H1 (cell line): ENCODE results near the gene MCM9. TPM values are rescaled to one million over a fixed set of nuclear protein-coding genes. Genes with fewer than 3 reads are reported as not detected.

Source experiments
- CTCF ChIA-PET: fragments of 300-600 bp; sonication (Branson Sonifier 250); formaldehyde crosslinking; loops from one replicate; lab custom pipeline; 2021; ENCODE audit not compliant: partially characterized antibody; lab: Charles Lee
- POLR2A ChIA-PET: fragments of 300-600 bp; sonication (Branson Sonifier 250); formaldehyde crosslinking; loops from one replicate; lab custom pipeline; 2021; ENCODE audit warnings: inconsistent platforms; ENCODE audit not compliant: partially characterized antibody; lab: Charles Lee
- DNase-seq, 2 experiments: peaks; one replicate each; pipeline versions ENCODE4 v3.0.0 to v3.0.0-alpha.2; 2010 to 2022; ENCODE audit warnings: low spot score in 2 of 2, low read depth in 1 of 2, mixed read lengths in 1 of 2
- FAIRE-seq: peaks from 2 replicates; lab custom pipeline; 2011; peaks lifted over from hg19 to GRCh38; lab: Jason Lieb, UNC
- H2AFZ ChIP-seq: 2 replicates; pipeline ENCODE4 v1.8.1; 2012; ENCODE audit warnings: low read length, inconsistent platforms
- H2AK5ac ChIP-seq: 2 replicates; pipeline ENCODE4 v1.6.1; 2013; ENCODE audit warnings: low read depth, low read length
- H2BK120ac ChIP-seq: replicated peaks from 2 replicates; pipeline ENCODE3; 2013; ENCODE audit warnings: low read depth, low read length, inconsistent platforms
- H2BK12ac ChIP-seq: 2 replicates; pipeline ENCODE4 v1.6.1; 2013; ENCODE audit warnings: low read depth, low read length
- H2BK15ac ChIP-seq: 2 replicates; pipeline ENCODE4 v1.6.1; 2013; ENCODE audit warnings: low read length
- H2BK20ac ChIP-seq: 2 replicates; pipeline ENCODE4 v1.6.1; 2013; ENCODE audit warnings: low read length
- H2BK5ac ChIP-seq: 2 replicates; pipeline ENCODE4 v1.6.1; 2013; ENCODE audit warnings: low read depth, low read length
- H3K14ac ChIP-seq: 2 replicates; pipeline ENCODE4 v1.6.1; 2013; ENCODE audit warnings: inconsistent platforms; ENCODE audit not compliant: insufficient read length
- H3K18ac ChIP-seq: 2 replicates; pipeline ENCODE4 v1.6.1; 2013; ENCODE audit warnings: low read length; ENCODE audit errors: extremely low read depth
- H3K23ac ChIP-seq: 2 replicates; pipeline ENCODE4 v1.6.1; 2013; ENCODE audit warnings: inconsistent platforms; ENCODE audit not compliant: insufficient read length
- H3K23me2 ChIP-seq: 2 replicates; pipeline ENCODE4 v1.6.1; 2013; ENCODE audit warnings: low read depth, low read length
- H3K27ac ChIP-seq: 2 replicates; pipeline ENCODE4 v1.6.1; 2011; ENCODE audit warnings: low read depth, low read length, inconsistent platforms
- H3K27me3 ChIP-seq, 4 experiments: replicated peaks in 1 of 4; 1 replicate in 1 of 4; 2 replicates in 3 of 4; pipeline versions ENCODE4 v1.6.1 to v1.8.1; 2011 to 2013; ENCODE audit warnings: low read length in 3 of 4, mild to moderate bottlenecking in 3 of 4, inconsistent platforms in 2 of 4, mixed read lengths in 2 of 4, moderate library complexity in 1 of 4; ENCODE audit not compliant: control insufficient read depth in 3 of 4, insufficient read depth in 3 of 4; ENCODE audit errors: extremely low read depth in 1 of 4
- H3K36me3 ChIP-seq, 4 experiments: 2 replicates each; pipeline versions ENCODE4 v1.6.1 to v1.8.1; 2011 to 2013; ENCODE audit warnings: mild to moderate bottlenecking in 4 of 4, low read length in 3 of 4, moderate library complexity in 2 of 4, control low read depth in 1 of 4, inconsistent platforms in 1 of 4; ENCODE audit not compliant: insufficient read depth in 4 of 4, control insufficient read depth in 2 of 4
- H3K4ac ChIP-seq: replicated peaks from 2 replicates; pipeline ENCODE3; 2013; ENCODE audit warnings: low read length, low read depth, mixed read lengths, inconsistent platforms; ENCODE audit not compliant: insufficient read length
- H3K4me1 ChIP-seq, 4 experiments: replicated peaks in 1 of 4; 1 replicate in 1 of 4; 2 replicates in 3 of 4; pipeline versions ENCODE4 v1.6.1 to v1.8.1; 2011 to 2013; ENCODE audit warnings: low read length in 3 of 4, inconsistent platforms in 2 of 4, mixed read lengths in 1 of 4; ENCODE audit not compliant: insufficient read depth in 4 of 4, control insufficient read depth in 3 of 4
- H3K4me2 ChIP-seq, 2 experiments: 2 replicates each; pipeline versions ENCODE4 v1.6.1 to v1.8.1; 2011 to 2013; ENCODE audit warnings: low read depth in 2 of 2, low read length in 2 of 2, control low read depth in 1 of 2, inconsistent platforms in 1 of 2, mild to moderate bottlenecking in 1 of 2; ENCODE audit not compliant: insufficient read depth in 1 of 2
- H3K4me3 ChIP-seq, 4 experiments: fragments of 200-600, 300-600 bp in 1 of 4; sonication (generic), shearing (Covaris generic), sonication (Bioruptor Twin) in 1 of 4; 2 replicates each; pipeline versions ENCODE4 v1.5.1 to v1.8.1; 2011 to 2016; ENCODE audit warnings: low read length in 4 of 4, low read depth in 3 of 4, control low read depth in 2 of 4, inconsistent platforms in 2 of 4, mild to moderate bottlenecking in 2 of 4, mixed read lengths in 1 of 4, moderate library complexity in 1 of 4; ENCODE audit not compliant: insufficient read depth in 2 of 4; ENCODE audit errors: extremely low read depth in 1 of 4
- H3K56ac ChIP-seq: replicated peaks from 2 replicates; pipeline ENCODE3; 2013; ENCODE audit warnings: low read depth, mild to moderate bottlenecking, mixed read lengths, low read length, inconsistent platforms; ENCODE audit not compliant: insufficient read length
- H3K79me1 ChIP-seq: 2 replicates; pipeline ENCODE4 v1.6.1; 2013; ENCODE audit warnings: low read depth, low read length, control low read depth
- H3K79me2 ChIP-seq, 2 experiments: 2 replicates each; pipeline versions ENCODE4 v1.6.1 to v1.8.1; 2012 to 2013; ENCODE audit warnings: low read length in 2 of 2, mild to moderate bottlenecking in 2 of 2, inconsistent platforms in 1 of 2; ENCODE audit not compliant: insufficient read depth in 2 of 2, control insufficient read depth in 1 of 2
- H3K9ac ChIP-seq, 4 experiments: replicated peaks in 1 of 4; 1 replicate in 1 of 4; 2 replicates in 3 of 4; pipeline versions ENCODE4 v1.6.1 to v1.8.1; 2011 to 2013; ENCODE audit warnings: low read depth in 3 of 4, low read length in 3 of 4, control low read depth in 2 of 4, mild to moderate bottlenecking in 2 of 4, moderate library complexity in 2 of 4, inconsistent platforms in 1 of 4; ENCODE audit errors: extremely low read depth in 1 of 4
- H3K9me3 ChIP-seq, 2 experiments: 2 replicates each; pipeline versions ENCODE4 v1.6.1 to v1.8.1; 2012 to 2013; ENCODE audit warnings: mild to moderate bottlenecking in 2 of 2, moderate library complexity in 2 of 2, control low read depth in 1 of 2, inconsistent platforms in 1 of 2, low read depth in 1 of 2, low read length in 1 of 2, mixed read lengths in 1 of 2; ENCODE audit not compliant: insufficient read depth in 2 of 2
- H4K20me1 ChIP-seq, 2 experiments: replicated peaks in 1 of 2; 2 replicates each; pipeline versions ENCODE3 to v1.8.1; 2011 to 2013; ENCODE audit warnings: inconsistent platforms in 2 of 2, low read length in 2 of 2, mild to moderate bottlenecking in 1 of 2; ENCODE audit not compliant: insufficient read depth in 2 of 2, control insufficient read depth in 1 of 2
- H4K5ac ChIP-seq: 2 replicates; pipeline ENCODE4 v1.6.1; 2013; ENCODE audit warnings: low read length, low read depth, mixed read lengths, inconsistent platforms; ENCODE audit not compliant: insufficient read length
- H4K8ac ChIP-seq: 2 replicates; pipeline ENCODE4 v1.8.0; 2013; ENCODE audit warnings: mild to moderate bottlenecking, moderate library complexity, low read length, inconsistent platforms; ENCODE audit not compliant: insufficient read depth; ENCODE audit errors: extremely low read depth
- H4K91ac ChIP-seq: replicated peaks from 2 replicates; pipeline ENCODE3; 2013; ENCODE audit warnings: low read length, mixed read lengths, inconsistent platforms; ENCODE audit not compliant: insufficient read length
- RFX5 ChIP-seq: IDR thresholded peaks from 2 replicates; pipeline ENCODE4 v1.6.1; 2011; ENCODE audit warnings: low read depth, low read length, improper control_type of control experiment, borderline replicate concordance
- TEAD4 ChIP-seq: IDR thresholded peaks from 2 replicates; pipeline ENCODE4 v1.6.1; 2012; ENCODE audit warnings: low read depth, low read length, inconsistent platforms, mixed read lengths
- ZNF274 ChIP-seq: IDR thresholded peaks from 2 replicates; pipeline ENCODE4 v1.7.0; 2012; ENCODE audit warnings: low read length, borderline replicate concordance; ENCODE audit errors: extremely low read depth
- WGBS, 2 experiments: shearing (Covaris generic) in 1 of 2; methylation state at CpG; one replicate each; pipeline versions ENCODE4 v1.1.6 to v1.1.7; 2013 to 2015; ENCODE audit warnings: low lambda C conversion rate in 2 of 2, mixed read lengths in 2 of 2, inconsistent platforms in 1 of 2, low coverage in 1 of 2, missing lambda C conversion rate in 1 of 2; ENCODE audit not compliant: insufficient replicate concordance in 2 of 2, insufficient coverage in 1 of 2, insufficient read length in 1 of 2; ENCODE audit errors: extremely low coverage in 1 of 2, missing lambda C conversion rate in 1 of 2; 5-methylcytosine and 5-hydroxymethylcytosine counted together
- polyA plus RNA-seq, 7 experiments: library from polyadenylated mRNA; depleted of rRNA in 3 of 7; stranded (reverse) in 5 of 7; unstranded in 2 of 7; fragments of >200 nt in 5 of 7; fragments of 200-250 nt in 2 of 7; gene quantifications; 1 replicate in 5 of 7; 2 replicates in 1 of 7; 4 replicates in 1 of 7; pipeline versions ENCODE4 v1.2.1 to v1.2.3, GENCODE V29; 2011 to 2013; ENCODE audit warnings: missing spikeins in 2 of 7, mixed read lengths in 2 of 7
- total RNA-seq: library from RNA; stranded (reverse); fragmentation: NEBNext Ultra II Directional; extraction: Animal tissue kit (Norgen Biotek cat#: 25700); gene quantifications from 2 replicates; pipeline ENCODE4 v1.2.1, GENCODE V29; 2021

The MCM9 gene
- total and polyA plus RNA-seq, 2 of the 8 experiments (the other 6 are each of a cell fraction or from before 2014, with no cell fraction given), result 3.7 to 11.4 TPM

DNA sequence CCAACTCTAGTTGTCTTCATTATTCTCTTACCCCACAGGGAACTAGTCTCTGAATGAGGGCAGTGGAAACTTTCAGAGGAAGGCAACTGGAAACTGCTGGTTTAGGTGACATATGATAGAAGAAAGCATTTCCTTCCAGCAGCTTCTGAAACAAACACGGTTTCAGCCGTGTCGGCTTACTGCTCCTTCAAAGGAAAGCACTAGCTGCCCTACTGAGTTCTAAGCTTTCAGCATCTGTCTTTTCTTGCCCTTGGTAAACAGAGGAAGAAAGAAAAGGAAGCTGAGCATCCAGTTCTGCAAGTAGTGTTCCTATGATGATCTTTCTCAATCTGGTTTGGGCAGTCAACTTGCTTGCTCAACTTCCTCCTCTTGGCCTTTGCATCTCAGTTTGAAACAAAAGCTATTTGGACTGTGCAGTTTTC lies 166.0 kb downstream of the MCM9 start:
- H3K4me2 ChIP-seq, result no peak overlapping the region
- ChIA-PET POLR2A (interaction anchor here (1.1 kb wide), 1 partner anchor 20 kb away, joined by 5 read pairs; no protein-coding TSS in a partner anchor), CTCF (interaction anchor here (0.6 to 1.7 kb wide), 4 partner anchors 9 to 484 kb away, joined by 3 to 8 read pairs (median 5); no protein-coding TSS in a partner anchor)
- H4K5ac ChIP-seq, result no peak overlapping the region
- H2BK20ac ChIP-seq, result no peak overlapping the region; the same call in 1 of the 2 replicates
- H4K8ac ChIP-seq, result no peak overlapping the region
- 0 out of 2 replicates have a peak overlapping the region, but pooled peaks have one; percentile 13 for H2AFZ ChIP-seq
- TF ChIP-seq TEAD4 (no peak), ZNF274 (no peak), RFX5 (no peak)
- H3K4me3 ChIP-seq, result no peak overlapping the region
- no peak overlapping the region for H3K23ac ChIP-seq
- H3K27me3 ChIP-seq, result no peaks in the 10 kb centered on the region
- H3K36me3 ChIP-seq, result no peaks in the 10 kb centered on the region
- H3K14ac ChIP-seq, result no peak overlapping the region
- H2BK15ac ChIP-seq, result no peak overlapping the region
- no peak overlapping the region for H3K56ac ChIP-seq
- no peak overlapping the region for H3K18ac ChIP-seq
- 88% methylated on average over 3 of the region's 3 CpGs; no CpG with 5 or more reads in 1 of the 2 experiments for WGBS, 2 experiments
- H2BK12ac ChIP-seq, result no peak overlapping the region
- DNase-seq (no peak), FAIRE-seq (no peak)
- H2AK5ac ChIP-seq, result no peak overlapping the region
- H3K4ac ChIP-seq, result no peak overlapping the region
- H3K23me2 ChIP-seq, result no peaks in the 10 kb centered on the region
- H3K9ac ChIP-seq, result no peak overlapping the region
- H3K9me3 ChIP-seq, result no peaks in the 10 kb centered on the region
- no peak overlapping the region for H4K91ac ChIP-seq
- peaks cover 0 to 4% (median 3%) of the 10 kb centered on the region in 4 experiments; a peak in 1 of 7 replicates for H3K4me1 ChIP-seq
- H4K20me1 ChIP-seq, result no peaks in the 10 kb centered on the region
- H2BK5ac ChIP-seq, result no peak overlapping the region
- H3K27ac ChIP-seq, result no peak overlapping the region
- H2BK120ac ChIP-seq, result no peak overlapping the region
- H3K79me2 ChIP-seq, result no peaks in the 10 kb centered on the region
- no peaks in the 10 kb centered on the region for H3K79me1 ChIP-seq
